ENCODE measurements around the gene FAM131A. TPM values are rescaled to one million over a fixed set of nuclear protein-coding genes. Genes with fewer than 3 reads are reported as not detected.

The FAM131A gene
- total and polyA plus RNA-seq, 2 of the 4 experiments (the other 2 are of a cell fraction) = 10.8 to 19.5 TPM

GRCh38 chr3:184348057-184348382 is 10.6 kb downstream of the FAM131A start:
- ChIA-PET CTCF (interaction anchor here (0.7 kb wide), 1 partner anchor 133 kb away, joined by 7 read pairs; no protein-coding TSS in a partner anchor), POLR2A (ENCODE audit: unreplicated experiment) (no interaction called here)
- Histone ChIP-seq H4K5ac (ENCODE audit: low read depth, low read length) (no peak overlapping the region), H2AK9ac (replicated peaks; ENCODE audit: low read depth, low read length, poor library complexity) (no peak overlapping the region), H3K9me3 (ENCODE audit: control insufficient read depth, insufficient read depth, low read length) (no peaks in the 10 kb centered on the region), H2BK15ac (ENCODE audit: low read depth, low read length) (no peak overlapping the region), H3K9ac (ENCODE audit: low read depth, low read length) (no peak overlapping the region), H3K4ac (ENCODE audit: low read depth, low read length) (no peak overlapping the region), H3K14ac (replicated peaks; ENCODE audit: low read depth, low read length) (no peak overlapping the region), H3K79me1 (ENCODE audit: low read depth in 1 of 2, low read length in 2 of 2) (0 out of 4 replicates have a peak, but pooled peaks cover 0 to 4% of the 10 kb centered on the region in 2 experiments), H2BK20ac (ENCODE audit: low read depth, low read length) (no peak overlapping the region), H2AK5ac (ENCODE audit: low read depth, low read length) (no peak overlapping the region), H3K4me2 (ENCODE audit: low read depth, low read length) (no peak overlapping the region), H4K8ac (ENCODE audit: low read depth in 2 of 2, low read length in 2 of 2) (no peak overlapping the region), H3K56ac (ENCODE audit: extremely low read depth, insufficient read depth, low read length) (no peak overlapping the region), H3K23ac (ENCODE audit: low read depth, low read length) (no peak overlapping the region), H3K4me3 (ENCODE audit: insufficient read depth, low read depth, low read length) (no peak overlapping the region), H4K20me1 (ENCODE audit: insufficient read depth, low read length) (peaks cover 3% of the 10 kb centered on the region), H3K27ac (ENCODE audit: insufficient read depth, low read length) (no peak overlapping the region), H4K91ac (ENCODE audit: insufficient read depth, low read depth, low read length) (no peak overlapping the region), H3K36me3 (ENCODE audit: control insufficient read depth, insufficient read depth, low read length) (peaks cover 28% of the 10 kb centered on the region), H3K9me1 (ENCODE audit: insufficient read depth, low read length) (peaks cover 3% of the 10 kb centered on the region; the same call in 1 of the 2 replicates), H3K27me3 (ENCODE audit: control insufficient read depth, insufficient read depth, low read length) (no peaks in the 10 kb centered on the region), H3K18ac (ENCODE audit: low read depth, low read length) (no peak overlapping the region), H2AFZ (replicated peaks; ENCODE audit: low read length, poor library complexity) (no peak overlapping the region), H2BK5ac (ENCODE audit: low read depth, low read length, poor library complexity, severe bottlenecking) (no peak overlapping the region), H3K4me1 (ENCODE audit: control insufficient read depth, insufficient read depth, low read length) (peaks cover 14% of the 10 kb centered on the region), H2BK120ac (ENCODE audit: low read depth, low read length) (no peak overlapping the region)
- intact Hi-C loops (cut with micrococcal nuclease) = loop anchor here (10.0 kb wide), 1 partner anchor 1427 kb away; no protein-coding TSS in a partner anchor
- WGBS, 2 experiments (ENCODE audit: extremely low coverage in 2 of 2, insufficient read length in 1 of 2) = 91% methylated on average over 4 of the region's 4 CpGs; no CpG with 5 or more reads in 1 of the 2 experiments
- dilution Hi-C loops (cut with HindIII; ENCODE audit: low sequenced_read_pairs, unreplicated experiment) = no loop called here
- DNase-seq (no peak), ATAC-seq (ENCODE audit: low read depth) (no peak; the same call in 1 of the 2 replicates)
- in situ Hi-C loops (cut with MboI; ENCODE audit: low sequenced_read_pairs) = no loop called here
- no TSS peak for BruUV-seq (replicated peaks)
- no peak for TF ChIP-seq RFX5 (IDR thresholded peaks at IDR 0.05; ENCODE audit: low read depth, low read length)
- TF ChIP-seq ELK1 (IDR thresholded peaks at IDR 0.05; ENCODE audit: borderline replicate concordance, low read depth, low read length) = no peak
- TF ChIP-seq MAZ (IDR thresholded peaks at IDR 0.05; ENCODE audit: borderline replicate concordance, low read depth, low read length) = no peak
- TF ChIP-seq CTCF (conservative IDR thresholded peaks at IDR 0.05; ENCODE audit: low read depth, low read length) = no peak
- TF ChIP-seq MAFK (IDR thresholded peaks at IDR 0.05; ENCODE audit: low read depth, low read length) = no peak
- TF ChIP-seq RCOR1 (IDR thresholded peaks at IDR 0.05; ENCODE audit: insufficient replicate concordance, low read length) = no peak

All from IMR-90 (cell line).